GM10248 (cell line): ENCODE results near the gene KIAA1217.
A peak's percentile ranks its signal among the peaks of the same experiment; 100 is the strongest.

Experiments used
- CTCF ChIA-PET: fragments of 300-600 bp; sonication (Branson Sonifier 250); formaldehyde crosslinking; extraction: SDS; loops from one replicate; lab custom pipeline; 2021; ENCODE audit warnings: antibody characterized with exemption; lab: Yijun Ruan, JAX
- POLR2A ChIA-PET: fragments of 350-650 bp; sonication (Branson Sonifier 250); formaldehyde crosslinking; extraction: SDS; loops from one replicate; lab custom pipeline; 2020; ENCODE audit warnings: antibody characterized with exemption; lab: Yijun Ruan, JAX
- DNase-seq: peaks from one replicate; pipeline ENCODE4 v3.0.0; 2012; ENCODE audit errors: extremely low spot score
- TF ChIP-seq, protein P1 (sequence below): IDR thresholded peaks from 2 replicates; pipeline ENCODE4 v1.5.1; 2012; ENCODE audit warnings: mild to moderate bottlenecking, low read depth; ENCODE audit errors: extremely low read depth, missing control alignments, control extremely low read depth

The KIAA1217 gene

DNA sequence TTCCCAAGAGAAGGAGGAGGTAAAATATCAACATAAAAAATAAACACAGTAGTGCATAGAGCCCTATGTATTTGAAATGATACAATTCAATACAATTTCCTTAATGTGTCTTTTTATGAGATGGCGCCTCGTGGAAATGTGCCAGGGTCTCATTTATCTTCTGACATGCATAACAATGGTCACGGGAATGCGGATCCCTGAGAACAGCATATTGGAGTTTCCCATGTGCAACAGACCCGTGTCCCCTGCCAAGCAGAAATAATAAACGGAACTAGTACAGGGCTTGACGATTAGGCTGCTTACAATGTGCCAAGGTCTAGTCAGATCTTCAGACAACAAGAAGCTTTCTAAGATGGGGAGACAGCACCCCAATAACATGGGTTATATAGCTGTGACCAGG, 296.8 kb downstream of the KIAA1217 start:
- ChIA-PET CTCF (interaction anchor here (0.7 to 9.1 kb wide), 5 partner anchors 13 to 1348 kb away, joined by 3 to 95 read pairs (median 9); no protein-coding TSS in a partner anchor), POLR2A (no interaction called here)
- DNase-seq = no peak
- TF ChIP-seq, protein P1, sequence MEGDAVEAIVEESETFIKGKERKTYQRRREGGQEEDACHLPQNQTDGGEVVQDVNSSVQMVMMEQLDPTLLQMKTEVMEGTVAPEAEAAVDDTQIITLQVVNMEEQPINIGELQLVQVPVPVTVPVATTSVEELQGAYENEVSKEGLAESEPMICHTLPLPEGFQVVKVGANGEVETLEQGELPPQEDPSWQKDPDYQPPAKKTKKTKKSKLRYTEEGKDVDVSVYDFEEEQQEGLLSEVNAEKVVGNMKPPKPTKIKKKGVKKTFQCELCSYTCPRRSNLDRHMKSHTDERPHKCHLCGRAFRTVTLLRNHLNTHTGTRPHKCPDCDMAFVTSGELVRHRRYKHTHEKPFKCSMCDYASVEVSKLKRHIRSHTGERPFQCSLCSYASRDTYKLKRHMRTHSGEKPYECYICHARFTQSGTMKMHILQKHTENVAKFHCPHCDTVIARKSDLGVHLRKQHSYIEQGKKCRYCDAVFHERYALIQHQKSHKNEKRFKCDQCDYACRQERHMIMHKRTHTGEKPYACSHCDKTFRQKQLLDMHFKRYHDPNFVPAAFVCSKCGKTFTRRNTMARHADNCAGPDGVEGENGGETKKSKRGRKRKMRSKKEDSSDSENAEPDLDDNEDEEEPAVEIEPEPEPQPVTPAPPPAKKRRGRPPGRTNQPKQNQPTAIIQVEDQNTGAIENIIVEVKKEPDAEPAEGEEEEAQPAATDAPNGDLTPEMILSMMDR = no peak

DNA sequence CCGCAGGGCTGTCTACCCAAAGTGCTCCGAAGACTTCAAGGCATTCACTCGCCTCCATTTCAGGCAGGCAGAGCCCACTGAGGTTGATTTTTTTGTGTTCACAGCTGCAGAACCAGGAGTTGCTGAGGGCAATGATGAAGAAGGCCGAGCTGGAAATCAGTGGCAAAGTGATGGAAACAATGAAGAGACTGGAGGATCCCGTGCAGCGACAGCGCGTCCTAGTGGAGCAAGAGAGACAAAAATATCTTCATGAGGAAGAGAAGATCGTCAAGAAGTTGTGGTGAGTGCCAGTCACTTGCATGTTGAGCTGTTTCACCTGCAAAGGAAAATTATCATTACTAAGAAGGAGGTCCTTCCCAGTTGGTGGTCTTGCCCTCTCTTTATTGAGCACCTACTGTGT, 304.2 kb downstream of the KIAA1217 start:
- TF ChIP-seq, protein P1 = peak; percentile 29
- CTCF ChIA-PET = interaction anchor here (1.1 to 3.8 kb wide), 3 partner anchors 10 to 519 kb away, joined by 3 to 17 read pairs (median 15); no protein-coding TSS in a partner anchor
- POLR2A ChIA-PET = no interaction called here
- no peak for DNase-seq

DNA sequence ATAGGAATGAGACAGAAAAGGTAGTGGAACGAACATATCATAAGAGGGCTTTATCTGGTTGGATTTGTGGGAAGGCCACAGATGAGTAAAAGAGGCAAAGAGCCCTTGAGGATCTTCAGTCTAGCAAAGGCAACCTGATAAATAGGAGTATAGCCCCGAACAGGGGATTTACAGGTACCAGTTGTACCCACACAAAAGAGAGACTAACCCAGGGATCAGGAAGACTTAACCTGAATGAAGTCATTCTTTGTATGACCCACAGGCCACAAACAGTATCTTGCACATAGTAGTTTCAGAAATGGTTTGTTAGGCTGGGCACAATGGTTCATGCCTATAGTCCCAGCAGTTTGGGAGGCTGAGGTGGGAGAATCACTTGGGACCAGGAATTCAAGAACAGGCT, 306.5 kb downstream of the KIAA1217 start:
- POLR2A ChIA-PET = no interaction called here
- CTCF ChIA-PET = interaction anchor here (1.2 to 3.8 kb wide), 3 partner anchors 9 to 522 kb away, joined by 3 to 17 read pairs (median 15); no protein-coding TSS in a partner anchor

DNA sequence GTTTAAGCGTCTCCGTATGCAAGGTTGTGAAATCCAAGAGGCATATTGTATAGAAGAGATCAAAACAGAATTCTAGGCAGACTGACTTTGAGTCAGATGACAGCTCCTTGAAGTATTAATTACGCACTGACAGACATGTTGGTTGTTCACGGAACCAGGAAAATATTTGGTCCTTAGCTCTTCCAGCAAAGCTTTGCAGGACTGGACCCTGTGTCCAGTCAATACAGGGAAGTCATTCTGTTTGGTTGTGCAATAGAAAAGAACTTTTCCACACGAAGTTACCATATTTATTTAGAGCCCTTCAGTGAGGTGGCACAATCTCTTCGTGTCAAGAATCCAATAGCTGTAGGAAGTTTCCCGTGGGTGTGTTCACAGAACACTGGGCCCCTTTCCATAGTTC, 309.5 kb downstream of the KIAA1217 start:
- DNase-seq = no peak
- POLR2A ChIA-PET = no interaction called here
- CTCF ChIA-PET = interaction anchor here (1.0 to 4.6 kb wide), 30 partner anchors 8 to 1360 kb away, joined by 3 to 95 read pairs (median 4); no protein-coding TSS in a partner anchor
- TF ChIP-seq, protein P1 = no peak

More for the DNA sequence above, 306.5 kb downstream of the KIAA1217 start:
- no peak for DNase-seq
- TF ChIP-seq, protein P1 = no peak

DNA sequence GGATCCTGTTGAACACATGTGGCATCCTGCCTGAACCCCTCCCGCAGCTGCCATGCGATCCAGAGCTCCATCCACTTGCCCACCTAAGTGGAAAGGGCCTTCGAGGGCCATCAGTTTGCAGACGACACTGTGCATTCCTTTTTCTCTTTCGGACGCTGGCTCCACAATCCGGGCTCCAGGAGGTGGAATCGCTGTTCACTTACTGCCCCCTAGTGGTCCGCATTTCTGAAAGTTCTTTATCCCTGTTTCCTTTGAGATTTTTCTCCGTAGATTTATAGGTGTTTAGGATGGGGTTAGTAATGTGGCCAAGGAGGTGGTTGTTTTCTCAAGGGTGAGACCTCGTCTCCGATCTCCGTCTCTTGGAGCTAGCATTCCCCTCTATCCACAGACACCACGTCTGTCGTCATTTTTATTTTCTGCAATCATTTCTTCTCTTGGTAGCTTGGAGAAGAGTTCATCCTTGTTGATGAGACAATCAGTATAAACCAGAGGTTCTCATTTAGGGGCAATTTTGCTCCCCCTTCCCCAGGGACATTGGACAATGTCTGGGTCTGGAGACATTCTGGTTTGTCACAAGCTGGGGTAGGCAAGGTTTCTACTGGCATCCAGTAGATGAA, 310.2 kb downstream of the KIAA1217 start:
- POLR2A ChIA-PET = no interaction called here

DNA sequence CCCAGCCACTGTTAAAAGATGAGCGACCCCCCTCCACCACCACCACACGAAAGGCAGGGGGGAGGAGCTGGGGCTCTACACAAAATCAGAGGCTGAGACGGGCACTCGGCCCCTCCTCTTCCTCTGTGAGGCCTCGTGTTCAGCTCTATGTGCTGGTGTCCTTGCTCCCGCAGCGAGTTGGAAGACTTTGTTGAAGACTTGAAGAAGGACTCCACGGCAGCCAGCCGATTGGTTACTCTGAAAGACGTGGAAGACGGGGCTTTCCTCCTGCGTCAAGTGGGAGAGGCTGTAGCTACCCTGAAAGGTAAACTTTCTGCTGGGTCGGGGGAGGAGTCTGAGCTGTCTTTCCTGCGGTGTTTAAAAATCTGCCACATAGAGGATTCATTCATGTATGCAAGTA, 311.0 kb downstream of the KIAA1217 start:
- peak; percentile 47 for DNase-seq
- POLR2A ChIA-PET = no interaction called here
- TF ChIP-seq, protein P1 = no peak
- CTCF ChIA-PET = interaction anchor here (0.9 to 4.6 kb wide), 16 partner anchors 8 to 1227 kb away, joined by 3 to 95 read pairs (median 4); no protein-coding TSS in a partner anchor

More for the DNA sequence above, 310.2 kb downstream of the KIAA1217 start:
- peak; percentile 54 for DNase-seq
- TF ChIP-seq, protein P1 = peak; percentile 68
- CTCF ChIA-PET = interaction anchor here (0.6 to 4.6 kb wide), 37 partner anchors 9 to 1361 kb away, joined by 3 to 95 read pairs (median 4); no protein-coding TSS in a partner anchor
